ENCODE measurements around the gene RALGAPB. TPM values are rescaled to one million over a fixed set of nuclear protein-coding genes. Genes with fewer than 3 reads are reported as not detected.

Gene RALGAPB
- 10 to 100 TPM; 23.4 to 29.5 (median 26.7) TPM for total RNA-seq (2021; fragmentation: NEBNext Ultra II Directional; extraction: Animal tissue kit (Norgen Biotek cat#: 25700))
- long read RNA-seq, partial matches to known transcripts, result 1 of 10 reads
- long read RNA-seq, other reads (novel, unspliced or antisense), result 9 of 10 reads

DNA sequence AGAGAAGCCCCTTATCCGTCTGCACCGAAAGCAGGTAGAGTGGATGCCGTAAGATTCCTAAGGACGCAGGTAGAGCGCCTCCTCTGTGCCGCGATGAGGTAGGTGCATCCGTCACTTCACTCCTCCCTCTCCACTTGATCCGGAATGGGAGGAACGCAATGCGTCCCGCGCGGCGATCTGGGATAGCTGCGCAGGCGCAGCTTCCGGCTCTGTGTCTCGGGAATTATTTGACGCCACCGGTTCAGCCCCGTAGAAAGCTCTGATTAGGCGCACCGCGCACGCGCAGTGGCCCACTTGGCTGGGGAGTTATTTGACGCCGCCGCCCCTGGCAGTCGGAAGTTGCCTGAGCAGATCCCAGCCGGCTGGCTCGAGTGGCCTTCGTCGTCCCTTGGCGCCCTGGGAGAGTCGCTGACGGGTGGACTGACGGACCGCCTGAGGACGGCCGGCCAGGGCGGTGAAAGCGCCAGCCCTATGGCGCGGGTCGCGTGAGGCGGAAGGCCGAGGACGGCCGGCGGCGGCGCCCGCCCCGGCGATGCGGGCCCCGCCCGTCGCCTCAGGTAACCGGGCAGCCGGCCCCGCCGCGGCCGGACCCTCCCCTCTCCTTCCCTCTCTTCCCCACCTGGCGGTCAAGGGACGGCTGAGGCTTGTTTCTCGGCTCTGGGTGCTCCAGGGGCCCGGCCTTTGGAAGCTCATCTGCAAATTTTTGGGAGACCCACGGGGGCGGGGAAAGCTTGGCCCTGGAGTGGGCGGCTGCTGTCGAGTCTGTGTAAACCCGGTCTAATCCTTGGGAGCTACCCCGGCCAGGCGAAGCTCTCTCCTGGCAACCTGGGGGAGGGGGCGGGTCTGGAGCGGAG lies at the start of gene RALGAPB:
Gene RALGAPB, plus strand, starts transcription at position 331 of the 854 bp plus-strand sequence. CDS start 15,590 bp downstream, outside the sequence.
- peak; percentile 95 for DNase-seq
- Mint-ChIP-seq H3K4me1 (ENCODE audit: low read depth) (peaks cover 40% of the 10 kb centered on the region), H3K9me3 (no peaks in the 10 kb centered on the region), H3K36me3 (ENCODE audit: low read depth) (peaks cover 14% of the 10 kb centered on the region), H3K4me3 (peak within 1 kb of the TSS; percentile 93), H3K27ac (peak within 1 kb of the TSS; percentile 78), H3K27me3 (ENCODE audit: insufficient read depth) (peaks cover 11% of the 10 kb centered on the region)
- TF ChIP-seq, protein P1, sequence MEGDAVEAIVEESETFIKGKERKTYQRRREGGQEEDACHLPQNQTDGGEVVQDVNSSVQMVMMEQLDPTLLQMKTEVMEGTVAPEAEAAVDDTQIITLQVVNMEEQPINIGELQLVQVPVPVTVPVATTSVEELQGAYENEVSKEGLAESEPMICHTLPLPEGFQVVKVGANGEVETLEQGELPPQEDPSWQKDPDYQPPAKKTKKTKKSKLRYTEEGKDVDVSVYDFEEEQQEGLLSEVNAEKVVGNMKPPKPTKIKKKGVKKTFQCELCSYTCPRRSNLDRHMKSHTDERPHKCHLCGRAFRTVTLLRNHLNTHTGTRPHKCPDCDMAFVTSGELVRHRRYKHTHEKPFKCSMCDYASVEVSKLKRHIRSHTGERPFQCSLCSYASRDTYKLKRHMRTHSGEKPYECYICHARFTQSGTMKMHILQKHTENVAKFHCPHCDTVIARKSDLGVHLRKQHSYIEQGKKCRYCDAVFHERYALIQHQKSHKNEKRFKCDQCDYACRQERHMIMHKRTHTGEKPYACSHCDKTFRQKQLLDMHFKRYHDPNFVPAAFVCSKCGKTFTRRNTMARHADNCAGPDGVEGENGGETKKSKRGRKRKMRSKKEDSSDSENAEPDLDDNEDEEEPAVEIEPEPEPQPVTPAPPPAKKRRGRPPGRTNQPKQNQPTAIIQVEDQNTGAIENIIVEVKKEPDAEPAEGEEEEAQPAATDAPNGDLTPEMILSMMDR (IDR thresholded peaks at IDR 0.05), result peak; percentile 61

DNA sequence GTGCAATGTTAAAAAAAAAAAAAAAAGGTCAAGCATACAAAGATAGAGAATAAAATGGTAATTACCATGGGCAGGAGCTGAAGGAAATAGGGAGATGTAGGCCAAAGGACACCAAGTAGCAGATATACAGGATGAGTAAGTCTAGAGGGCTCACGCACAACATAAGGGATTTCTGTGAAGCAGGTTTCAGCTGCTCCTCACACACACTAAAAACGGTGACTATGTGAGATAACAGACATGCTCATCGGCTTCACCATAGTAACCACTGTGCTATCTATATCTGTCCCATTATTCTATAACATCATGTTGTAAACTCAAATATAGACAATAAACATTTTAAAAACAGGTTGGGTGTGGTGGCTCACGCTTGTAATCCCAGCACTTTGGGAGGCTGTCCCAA lies 49.1 kb upstream of the RALGAPB start:
- Mint-ChIP-seq H3K27me3 (ENCODE audit: insufficient read depth) (no peaks in the 10 kb centered on the region), H3K27ac (peak overlapping the region; percentile 30), H3K9me3 (no peaks in the 10 kb centered on the region), H3K4me3 (no peak overlapping the region), H3K36me3 (ENCODE audit: low read depth) (peaks cover 61% of the 10 kb centered on the region), H3K4me1 (ENCODE audit: low read depth) (peaks cover 35% of the 10 kb centered on the region)
- TF ChIP-seq, protein P1 (IDR thresholded peaks at IDR 0.05), result no peak
- DNase-seq, result no peak

GRCh38 chr20:38424401-38424800 lies 48.2 kb upstream of the RALGAPB start:
- TF ChIP-seq, protein P1 (IDR thresholded peaks at IDR 0.05), result no peak
- Mint-ChIP-seq H3K4me3 (no peak overlapping the region), H3K9me3 (no peaks in the 10 kb centered on the region), H3K27me3 (ENCODE audit: insufficient read depth) (no peaks in the 10 kb centered on the region), H3K4me1 (ENCODE audit: low read depth) (peaks cover 38% of the 10 kb centered on the region), H3K27ac (peak overlapping the region; percentile 13; the same call in 1 of the 2 replicates), H3K36me3 (ENCODE audit: low read depth) (peaks cover 66% of the 10 kb centered on the region)
- no peak for DNase-seq

DNA sequence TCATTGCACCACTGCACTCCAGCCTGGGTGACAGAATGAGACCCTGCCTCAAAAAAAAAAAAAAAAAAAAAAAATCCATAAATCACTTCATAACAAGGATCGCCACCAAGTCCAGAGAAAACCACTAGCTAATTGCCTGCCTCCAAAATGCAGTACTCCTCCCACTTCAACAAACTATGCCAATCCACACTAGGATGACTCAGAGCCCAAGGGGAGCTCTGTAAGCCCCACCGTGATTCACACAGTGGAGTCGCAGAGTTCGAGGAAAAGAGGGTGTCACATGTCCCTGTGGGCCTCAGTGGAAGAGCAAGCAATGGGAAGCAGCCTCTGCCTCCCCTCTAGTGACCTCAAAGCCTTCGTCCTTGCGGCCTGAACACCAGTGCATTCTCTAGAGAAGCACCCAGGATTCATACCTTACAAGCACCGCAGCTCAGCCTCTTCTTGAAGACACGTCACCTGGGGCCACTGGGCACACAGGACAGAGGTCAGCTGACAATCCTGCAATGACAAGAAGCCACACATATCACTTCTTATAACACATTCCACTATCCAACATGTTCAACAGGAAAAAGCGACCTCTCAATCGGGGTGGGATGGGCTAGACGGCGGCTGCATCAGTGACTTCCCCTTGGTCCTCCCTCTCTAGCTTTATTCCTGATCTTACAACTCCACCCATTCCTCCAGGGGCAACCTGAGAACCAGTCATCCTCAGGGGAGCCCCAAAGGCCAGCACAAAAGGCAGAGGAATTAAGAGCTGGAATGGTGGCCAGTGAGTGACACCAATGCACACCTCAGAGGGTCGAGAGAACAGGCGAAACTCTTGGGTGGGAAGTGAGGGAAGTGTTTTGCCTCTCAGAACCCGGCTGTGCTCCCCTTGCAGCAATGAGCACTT lies 46.4 kb upstream of the RALGAPB start:
- no peaks in the 10 kb centered on the region; the same call in 1 of the 2 replicates for H3K27me3 Mint-ChIP-seq (ENCODE audit: insufficient read depth)

DNA sequence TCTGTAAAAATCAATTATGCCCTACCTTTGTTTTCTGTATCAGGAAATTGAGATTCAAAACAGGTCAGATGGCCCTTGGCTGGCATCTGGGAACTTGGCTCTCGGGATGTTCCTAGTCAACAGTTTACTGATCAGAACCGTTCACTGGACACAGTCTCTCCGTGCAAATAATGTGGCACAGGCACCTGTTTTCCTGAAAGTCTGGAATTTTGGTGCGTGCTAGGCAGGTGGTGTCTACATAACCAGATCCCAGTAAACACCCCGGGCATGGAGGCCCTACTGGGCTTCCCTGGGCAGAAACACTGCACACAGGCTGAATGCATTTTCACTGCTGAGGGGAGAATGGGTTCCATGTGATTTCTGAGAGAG lies 45.0 kb upstream of the RALGAPB start:
- peaks cover 59% of the 10 kb centered on the region for H3K36me3 Mint-ChIP-seq (ENCODE audit: low read depth)
- H3K9me3 Mint-ChIP-seq, result no peaks in the 10 kb centered on the region
- peaks cover 60% of the 10 kb centered on the region for H3K4me1 Mint-ChIP-seq (ENCODE audit: low read depth)

More for the DNA sequence above, 46.4 kb upstream of the RALGAPB start:
- Mint-ChIP-seq H3K9me3 (no peaks in the 10 kb centered on the region), H3K36me3 (ENCODE audit: low read depth) (peaks cover 59% of the 10 kb centered on the region), H3K4me3 (peak overlapping the region; percentile 7; the same call in 1 of the 2 replicates), H3K27ac (peak overlapping the region; percentile 73), H3K4me1 (ENCODE audit: low read depth) (peaks cover 49% of the 10 kb centered on the region)
- TF ChIP-seq, protein P1 (IDR thresholded peaks at IDR 0.05), result no peak
- DNase-seq, result peak; percentile 92

More for the DNA sequence above, 45.0 kb upstream of the RALGAPB start:
- Mint-ChIP-seq H3K4me3 (no peak overlapping the region), H3K27ac (peak overlapping the region; percentile 73), H3K27me3 (ENCODE audit: insufficient read depth) (no peaks in the 10 kb centered on the region; the same call in 1 of the 2 replicates)
- TF ChIP-seq, protein P1 (IDR thresholded peaks at IDR 0.05), result no peak
- DNase-seq, result no peak

Measured in HFFc6 (cell line).